ENCODE data around the gene PCDH17.

Gene PCDH17

GRCh38 chr13:57637515-57637914 is 6.0 kb downstream of the PCDH17 start:
- DNase-seq, result no peak

- DNase-seq, result no peak
These were observed 6.8 kb downstream of the PCDH17 start for GRCh38 chr13:57638186-57638890.

GRCh38 chr13:57640607-57641006 is 9.1 kb downstream of the PCDH17 start:
- DNase-seq, result no peak

- no peak for DNase-seq
These were observed 9.5 kb downstream of the PCDH17 start for GRCh38 chr13:57641051-57641450.

GRCh38 chr13:57644106-57644505 is 12.6 kb downstream of the PCDH17 start:
- DNase-seq, result no peak

GRCh38 chr13:57653229-57653989 is 21.9 kb downstream of the PCDH17 start:
- DNase-seq, result no peak

GRCh38 chr13:57665481-57665880 is 33.9 kb downstream of the PCDH17 start:
- DNase-seq, result no peak

GRCh38 chr13:57666131-57666953 is 34.8 kb downstream of the PCDH17 start:
- DNase-seq, result no peak

GRCh38 chr13:57672168-57672567 is 40.6 kb downstream of the PCDH17 start:
- DNase-seq, result no peak

GRCh38 chr13:57673197-57673596 is 41.7 kb downstream of the PCDH17 start:
- no peak for DNase-seq

GRCh38 chr13:57675526-57675925 is 44.0 kb downstream of the PCDH17 start:
- no peak for DNase-seq

GRCh38 chr13:57680609-57681008 is 49.1 kb downstream of the PCDH17 start:
- no peak for DNase-seq

GRCh38 chr13:57682128-57682716 is 50.7 kb downstream of the PCDH17 start:
- DNase-seq, result no peak

GRCh38 chr13:57698851-57699250 is 67.3 kb downstream of the PCDH17 start:
- DNase-seq, result no peak

- no peak for DNase-seq
These were observed 72.5 kb downstream of the PCDH17 start for GRCh38 chr13:57704031-57704430.

- DNase-seq, result no peak
These were observed 84.8 kb downstream of the PCDH17 start for GRCh38 chr13:57716295-57716694.

- DNase-seq, result no peak
These were observed 93.1 kb downstream of the PCDH17 start for GRCh38 chr13:57724486-57725272.

GRCh38 chr13:57725480-57725879 is 93.9 kb downstream of the PCDH17 start:
- no peak for DNase-seq

- DNase-seq, result no peak
These were observed 95.4 kb downstream of the PCDH17 start for GRCh38 chr13:57726981-57727380.

- no peak for DNase-seq
These were observed 102.8 kb downstream of the PCDH17 start for GRCh38 chr13:57734306-57734705.

- no peak for DNase-seq
These were observed 107.5 kb downstream of the PCDH17 start for GRCh38 chr13:57739089-57739488.

- DNase-seq, result no peak
These were observed 108.1 kb downstream of the PCDH17 start for GRCh38 chr13:57739543-57740190.

All from CD4-positive, alpha-beta T cell treated with Interleukin-15 for 1 hour (primary cell).